Glutamatergic neuron (in vitro differentiated cells): ENCODE measurements around the gene TUT7. TPM values are rescaled to one million over a fixed set of nuclear protein-coding genes. Genes with fewer than 3 reads are reported as not detected.
A peak's percentile ranks its signal among the peaks of the same experiment; 100 is the strongest.

Experiments
- DNase-seq: peaks from one replicate; pipeline ENCODE4 v3.0.0; 2022
- H3K27ac Mint-ChIP-seq: one replicate; pipeline ENCODE4 v1.8.0; 2020; ENCODE audit warnings: mild to moderate bottlenecking, mixed read lengths, inconsistent platforms; ENCODE audit not compliant: unreplicated experiment
- H3K27me3 Mint-ChIP-seq: one replicate; pipeline ENCODE4 v1.8.0; 2020; ENCODE audit warnings: mild to moderate bottlenecking, moderate library complexity, mixed read lengths, inconsistent platforms; ENCODE audit not compliant: unreplicated experiment
- H3K36me3 Mint-ChIP-seq: one replicate; pipeline ENCODE4 v1.8.0; 2020; ENCODE audit warnings: mild to moderate bottlenecking, mixed read lengths, inconsistent platforms; ENCODE audit not compliant: unreplicated experiment
- H3K4me1 Mint-ChIP-seq: one replicate; pipeline ENCODE4 v1.8.0; 2020; ENCODE audit warnings: mild to moderate bottlenecking, low read depth, mixed read lengths, inconsistent platforms; ENCODE audit not compliant: unreplicated experiment
- H3K4me3 Mint-ChIP-seq: one replicate; pipeline ENCODE4 v1.8.0; 2020; ENCODE audit warnings: mild to moderate bottlenecking, mixed read lengths, inconsistent platforms; ENCODE audit not compliant: unreplicated experiment
- H3K9me3 Mint-ChIP-seq: one replicate; pipeline ENCODE4 v1.8.0; 2020; ENCODE audit warnings: mild to moderate bottlenecking, moderate library complexity, mixed read lengths, inconsistent platforms; ENCODE audit not compliant: unreplicated experiment
- CTCF ChIP-seq: fragments of 200-600 bp; sonication (generic); IDR thresholded peaks from one replicate; pipeline ENCODE4 v1.5.0; 2021; ENCODE audit not compliant: partially characterized antibody, unreplicated experiment
- total RNA-seq: library from RNA; stranded (reverse); fragmentation: NEBNext Ultra II Directional; extraction: Animal tissue kit (Norgen Biotek cat#: 25700); gene quantifications from one replicate; pipeline ENCODE4 v1.2.1, GENCODE V29; 2021; ENCODE audit not compliant: unreplicated experiment

The TUT7 gene
- total RNA-seq, 1 donor from 2014 or later: 29.4 TPM

DNA sequence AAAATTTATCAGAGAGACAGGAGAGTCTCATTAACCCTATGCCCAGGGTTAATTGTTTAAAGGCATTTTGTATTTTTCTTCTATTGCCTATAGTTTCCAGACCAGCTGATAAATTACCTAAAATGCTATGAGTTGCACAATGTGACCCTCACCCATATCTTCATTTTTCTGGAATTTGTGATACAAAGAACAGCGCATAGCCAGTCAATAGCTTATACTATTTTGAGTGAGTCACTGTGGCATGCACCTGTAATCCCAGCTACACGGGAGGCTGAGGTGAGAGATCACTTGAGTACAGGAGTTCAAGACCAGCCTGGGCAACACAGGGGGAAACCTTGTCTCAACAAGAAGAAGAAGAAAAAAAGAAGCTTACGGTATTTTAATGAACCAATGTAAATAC, 97.6 kb downstream of the TUT7 start:
- peaks cover 16% of the 10 kb centered on the region for H3K36me3 Mint-ChIP-seq
- TF ChIP-seq CTCF: no peak
- peaks cover 14% of the 10 kb centered on the region for H3K9me3 Mint-ChIP-seq
- H3K4me1 Mint-ChIP-seq: peaks cover 22% of the 10 kb centered on the region
- H3K27ac Mint-ChIP-seq: peak overlapping the region; percentile 97
- no peak overlapping the region for H3K4me3 Mint-ChIP-seq
- peaks cover 10% of the 10 kb centered on the region for H3K27me3 Mint-ChIP-seq
- DNase-seq: no peak

DNA sequence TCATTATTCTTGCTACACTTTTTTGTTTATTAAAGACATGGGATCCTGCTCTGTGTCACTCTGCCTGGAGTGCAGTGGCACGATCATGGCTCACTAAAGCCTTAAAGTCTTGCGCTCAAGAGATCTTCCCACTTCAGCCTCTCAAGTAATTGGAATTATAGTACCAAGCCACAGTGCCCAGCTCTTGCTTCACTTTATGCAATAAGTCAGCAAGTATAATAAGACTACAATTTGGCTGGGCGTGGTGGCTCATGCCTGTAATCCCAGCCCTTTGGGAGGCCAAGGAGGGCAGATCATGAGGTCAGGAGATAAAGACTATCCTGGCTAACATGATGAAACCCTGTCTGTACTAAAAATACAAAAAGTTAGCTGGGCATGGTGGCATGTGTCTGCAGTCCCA, 100.6 kb downstream of the TUT7 start:
- Mint-ChIP-seq H3K4me1 (peaks cover 10% of the 10 kb centered on the region), H3K4me3 (no peak overlapping the region), H3K27ac (no peak overlapping the region), H3K9me3 (peaks cover 12% of the 10 kb centered on the region), H3K36me3 (peaks cover 25% of the 10 kb centered on the region), H3K27me3 (peaks cover 5% of the 10 kb centered on the region)
- no peak for TF ChIP-seq CTCF
- DNase-seq: no peak

DNA sequence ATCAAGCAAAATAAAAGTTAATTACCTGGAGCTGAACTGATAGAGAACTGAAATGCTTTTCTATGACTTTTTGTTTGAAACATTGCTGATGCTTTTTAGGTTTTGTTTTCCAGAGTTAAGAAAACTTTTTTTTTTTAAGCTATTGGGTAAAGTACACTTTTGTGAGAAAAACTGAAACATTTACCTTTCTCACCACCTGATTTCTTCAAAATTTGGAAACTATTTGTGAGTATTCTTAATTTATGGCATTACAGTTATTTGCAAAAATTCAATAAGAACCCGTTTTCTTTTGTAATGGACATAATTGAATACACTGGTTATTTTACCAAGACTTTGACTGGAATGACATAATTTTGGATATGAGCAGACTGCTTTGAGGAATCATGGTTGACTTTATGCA, 101.3 kb downstream of the TUT7 start:
- DNase-seq: no peak
- TF ChIP-seq CTCF: no peak
- Mint-ChIP-seq H3K9me3 (peaks cover 12% of the 10 kb centered on the region), H3K36me3 (peaks cover 25% of the 10 kb centered on the region), H3K4me1 (peaks cover 8% of the 10 kb centered on the region), H3K27me3 (peaks cover 5% of the 10 kb centered on the region), H3K27ac (no peak overlapping the region), H3K4me3 (no peak overlapping the region)

GRCh38 chr9:86250123-86250522, 104.1 kb downstream of the TUT7 start:
- H3K9me3 Mint-ChIP-seq: peaks cover 5% of the 10 kb centered on the region
- no peak overlapping the region for H3K27ac Mint-ChIP-seq
- no peaks in the 10 kb centered on the region for H3K4me1 Mint-ChIP-seq
- H3K4me3 Mint-ChIP-seq: no peak overlapping the region
- no peak for DNase-seq
- peaks cover 17% of the 10 kb centered on the region for H3K36me3 Mint-ChIP-seq
- no peak for TF ChIP-seq CTCF
- H3K27me3 Mint-ChIP-seq: no peaks in the 10 kb centered on the region

GRCh38 chr9:86248746-86249145, 105.5 kb downstream of the TUT7 start:
- H3K27me3 Mint-ChIP-seq: no peaks in the 10 kb centered on the region
- H3K4me3 Mint-ChIP-seq: no peak overlapping the region
- H3K36me3 Mint-ChIP-seq: peaks cover 17% of the 10 kb centered on the region
- no peak for TF ChIP-seq CTCF
- H3K4me1 Mint-ChIP-seq: no peaks in the 10 kb centered on the region
- no peak for DNase-seq
- peaks cover 4% of the 10 kb centered on the region for H3K9me3 Mint-ChIP-seq
- no peak overlapping the region for H3K27ac Mint-ChIP-seq
